ENCODE results near the gene ASMTL. TPM values are rescaled to one million over a fixed set of nuclear protein-coding genes. Genes with fewer than 3 reads are reported as not detected.
"Not testable (repeated sequence)": the region's sequence is repeated elsewhere in the genome, so short reads cannot be mapped to it uniquely, and the experiment has no call there.

ASMTL gene
- total RNA-seq, 4 donors from 2014 or later, result 29.7 to 35.1 (median 32.5) TPM

GRCh38 chrX:1380672-1381233, 72.0 kb downstream of the ASMTL start:
- no peaks in the 10 kb centered on the region for H3K27me3 ChIP-seq
- H3K4me3 ChIP-seq, result no peak overlapping the region
- ATAC-seq, result peak; percentile 10
- no peaks in the 10 kb centered on the region for H3K4me1 ChIP-seq
- TF ChIP-seq EP300 (IDR thresholded peaks at IDR 0.05) (no peak), POLR2AphosphoS5 (IDR thresholded peaks at IDR 0.05) (peak; percentile 9)
- H3K9me3 ChIP-seq, result no peaks in the 10 kb centered on the region
- H3K36me3 ChIP-seq, result peaks cover 0 to 59% of the 10 kb centered on the region in 2 donors
- WGBS, 2 donors (ENCODE audit: low coverage in 1 of 2), result 48% methylated on average over 6 to 12 of the region's 20 CpGs
- peak overlapping the region in 1 of 4 donors; percentile 24 for H3K27ac ChIP-seq

- TF ChIP-seq POLR2AphosphoS5 (IDR thresholded peaks at IDR 0.05) (no peak), EP300 (IDR thresholded peaks at IDR 0.05) (no peak), POLR2A (IDR thresholded peaks at IDR 0.05) (no peak)
- TF ChIP-seq, protein P1, sequence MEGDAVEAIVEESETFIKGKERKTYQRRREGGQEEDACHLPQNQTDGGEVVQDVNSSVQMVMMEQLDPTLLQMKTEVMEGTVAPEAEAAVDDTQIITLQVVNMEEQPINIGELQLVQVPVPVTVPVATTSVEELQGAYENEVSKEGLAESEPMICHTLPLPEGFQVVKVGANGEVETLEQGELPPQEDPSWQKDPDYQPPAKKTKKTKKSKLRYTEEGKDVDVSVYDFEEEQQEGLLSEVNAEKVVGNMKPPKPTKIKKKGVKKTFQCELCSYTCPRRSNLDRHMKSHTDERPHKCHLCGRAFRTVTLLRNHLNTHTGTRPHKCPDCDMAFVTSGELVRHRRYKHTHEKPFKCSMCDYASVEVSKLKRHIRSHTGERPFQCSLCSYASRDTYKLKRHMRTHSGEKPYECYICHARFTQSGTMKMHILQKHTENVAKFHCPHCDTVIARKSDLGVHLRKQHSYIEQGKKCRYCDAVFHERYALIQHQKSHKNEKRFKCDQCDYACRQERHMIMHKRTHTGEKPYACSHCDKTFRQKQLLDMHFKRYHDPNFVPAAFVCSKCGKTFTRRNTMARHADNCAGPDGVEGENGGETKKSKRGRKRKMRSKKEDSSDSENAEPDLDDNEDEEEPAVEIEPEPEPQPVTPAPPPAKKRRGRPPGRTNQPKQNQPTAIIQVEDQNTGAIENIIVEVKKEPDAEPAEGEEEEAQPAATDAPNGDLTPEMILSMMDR (IDR thresholded peaks at IDR 0.05), result no peak
- no peak overlapping the region for H3K27ac ChIP-seq
- no peaks in the 10 kb centered on the region for H3K9me3 ChIP-seq
- 87 to 89% methylated on average over 3 to 7 of the region's 24 CpGs for WGBS, 2 donors (ENCODE audit: low coverage in 1 of 2)
- H3K36me3 ChIP-seq, result peaks cover 0 to 35% of the 10 kb centered on the region in 2 donors
- H3K4me3 ChIP-seq, result no peak overlapping the region
- ATAC-seq, result peak; percentile 15
- no peaks in the 10 kb centered on the region for H3K27me3 ChIP-seq
- no peaks in the 10 kb centered on the region for H3K4me1 ChIP-seq
Observed at GRCh38 chrX:1378306-1378759, 74.4 kb downstream of the ASMTL start.

DNA sequence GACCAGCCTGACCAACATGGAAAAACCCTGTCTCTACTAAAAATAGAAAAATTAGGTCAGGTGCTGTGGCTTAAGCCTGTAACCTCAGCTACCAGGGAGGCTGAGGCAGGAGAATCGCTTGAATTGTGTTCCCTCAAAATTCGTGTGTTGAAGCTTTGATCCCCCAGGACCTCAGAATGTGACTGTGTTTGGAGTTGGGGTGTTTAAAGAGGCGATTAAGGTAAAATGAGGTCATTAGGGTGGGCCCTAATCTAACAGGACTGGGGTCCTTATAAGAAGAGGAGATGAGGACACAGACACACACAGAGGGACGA, 84.4 kb downstream of the ASMTL start:
- peaks cover 0 to 27% of the 10 kb centered on the region in 2 donors for H3K36me3 ChIP-seq
- no peak overlapping the region for H3K27ac ChIP-seq
- no peak for ATAC-seq
- no peaks in the 10 kb centered on the region for H3K27me3 ChIP-seq
- no peaks in the 10 kb centered on the region for H3K9me3 ChIP-seq
- WGBS, 2 donors (ENCODE audit: low coverage in 1 of 2), result 64 to 80% methylated on average over 1 to 3 of the region's 4 CpGs
- TF ChIP-seq POLR2AphosphoS5 (IDR thresholded peaks at IDR 0.05) (no peak), POLR2A (IDR thresholded peaks at IDR 0.05) (no peak), EP300 (IDR thresholded peaks at IDR 0.05) (no peak)
- TF ChIP-seq, protein P1 (IDR thresholded peaks at IDR 0.05), result no peak
- H3K4me3 ChIP-seq, result no peak overlapping the region
- no peaks in the 10 kb centered on the region for H3K4me1 ChIP-seq

DNA sequence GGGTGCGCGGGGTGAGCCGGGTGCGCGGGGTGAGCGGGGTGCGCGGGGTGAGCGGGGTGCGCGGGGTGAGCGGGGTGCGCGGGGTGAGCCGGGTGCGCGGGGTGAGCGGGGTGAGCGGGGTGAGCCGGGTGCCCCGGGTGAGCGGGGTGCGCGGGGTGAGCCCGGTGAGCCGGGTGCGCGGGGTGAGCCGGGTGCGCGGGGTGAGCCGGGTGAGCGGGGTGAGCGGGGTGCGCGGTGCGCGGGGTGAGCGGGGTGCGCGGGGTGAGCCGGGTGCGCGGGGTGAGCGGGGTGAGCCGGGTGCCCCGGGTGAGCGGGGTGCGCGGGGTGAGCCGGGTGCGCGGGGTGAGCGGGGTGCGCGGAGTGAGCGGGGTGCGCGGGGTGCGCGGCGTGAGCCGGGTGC, 86.3 kb downstream of the ASMTL start:
- H3K27me3 ChIP-seq, H3K4me1 ChIP-seq, H3K9me3 ChIP-seq, H3K27ac ChIP-seq, H3K4me3 ChIP-seq, ATAC-seq: not testable (repeated sequence)
- H3K36me3 ChIP-seq, result peaks cover 0 to 46% of the 10 kb centered on the region in 2 donors
- WGBS, 2 donors (ENCODE audit: low coverage in 1 of 2), result no CpG with 5 or more reads among the region's 63 CpGs

GRCh38 chrX:1361910-1362309, 90.8 kb downstream of the ASMTL start:
- ATAC-seq, result no peak
- no peaks in the 10 kb centered on the region for H3K27me3 ChIP-seq
- no peak overlapping the region for H3K27ac ChIP-seq
- no peak overlapping the region for H3K4me3 ChIP-seq
- peaks cover 0 to 79% of the 10 kb centered on the region in 2 donors for H3K36me3 ChIP-seq
- no peaks in the 10 kb centered on the region for H3K4me1 ChIP-seq
- 85 to 94% methylated on average over 2 of the region's 2 CpGs for WGBS, 2 donors (ENCODE audit: low coverage in 1 of 2)
- peaks cover 0 to 15% (median 0%) of the 10 kb centered on the region in 3 donors for H3K9me3 ChIP-seq
- TF ChIP-seq, protein P1 (IDR thresholded peaks at IDR 0.05), result no peak
- TF ChIP-seq POLR2A (IDR thresholded peaks at IDR 0.05) (no peak), EP300 (IDR thresholded peaks at IDR 0.05) (no peak), POLR2AphosphoS5 (IDR thresholded peaks at IDR 0.05) (no peak)

DNA sequence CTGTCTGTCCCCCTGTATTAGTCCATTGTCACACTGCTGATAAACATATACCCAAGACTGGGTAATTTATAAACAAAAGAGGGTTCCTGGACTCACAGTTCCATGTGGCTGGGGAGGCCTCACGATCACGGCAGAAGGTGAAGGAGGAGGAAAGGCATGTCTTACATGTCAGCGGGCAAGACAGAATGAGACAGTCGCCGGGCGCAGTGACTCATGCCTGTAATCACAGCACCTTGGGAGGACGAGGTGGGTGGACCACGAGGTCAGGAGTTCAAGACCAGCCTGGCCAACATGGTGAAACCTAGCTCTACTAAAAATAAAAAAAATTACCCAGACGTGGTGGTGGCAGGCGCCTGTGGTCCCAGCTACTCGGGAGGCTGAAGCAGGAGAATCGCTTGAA, 91.4 kb downstream of the ASMTL start:
- no peaks in the 10 kb centered on the region for H3K27me3 ChIP-seq
- no peak for ATAC-seq
- H3K4me3 ChIP-seq, result no peak overlapping the region
- peaks cover 0 to 81% of the 10 kb centered on the region in 2 donors for H3K36me3 ChIP-seq
- TF ChIP-seq EP300 (IDR thresholded peaks at IDR 0.05) (no peak), POLR2A (IDR thresholded peaks at IDR 0.05) (no peak), POLR2AphosphoS5 (IDR thresholded peaks at IDR 0.05) (no peak)
- TF ChIP-seq, protein P1 (IDR thresholded peaks at IDR 0.05), result no peak
- WGBS, 2 donors (ENCODE audit: low coverage in 1 of 2), result 60 to 66% methylated on average over 1 to 12 of the region's 12 CpGs
- H3K27ac ChIP-seq, result no peak overlapping the region
- H3K4me1 ChIP-seq, result no peaks in the 10 kb centered on the region
- H3K9me3 ChIP-seq, result peaks cover 0 to 15% (median 0%) of the 10 kb centered on the region in 3 donors

All from gastroesophageal sphincter (tissue), 4 donors.